Endothelial cell of umbilical vein (primary cell): ENCODE measurements around the gene CLRN3. TPM values are rescaled to one million over a fixed set of nuclear protein-coding genes. Genes with fewer than 3 reads are reported as not detected.

Experiments
- BruUV-seq: library from RNA; stranded (reverse); fragments of 400-500 nt; replicated peaks from 2 replicates; lab custom pipeline; 2021; lab: Mats Ljungman, UMichigan
- CTCF ChIA-PET: fragments of 300-600, 350-600 bp; sonication (Branson Sonifier 250); formaldehyde crosslinking; loops from one replicate; lab custom pipeline; 2021; ENCODE audit warnings: antibody characterized with exemption, inconsistent platforms; lab: Charles Lee
- POLR2A ChIA-PET: fragments of 300-600, 350-600 bp; sonication (Branson Sonifier 250); formaldehyde crosslinking; loops from one replicate; lab custom pipeline; 2021; ENCODE audit warnings: antibody characterized with exemption, inconsistent platforms; lab: Charles Lee
- DNase-seq: peaks from one replicate; pipeline ENCODE4 v3.0.0-alpha.2; 2011; ENCODE audit warnings: low read depth, low spot score
- FAIRE-seq: peaks from 2 replicates; lab custom pipeline; 2011; peaks lifted over from hg19 to GRCh38; lab: Jason Lieb, UNC
- H2AFZ ChIP-seq: 2 replicates; pipeline ENCODE4 v1.6.0; 2012; ENCODE audit warnings: low read depth, low read length, control low read depth, inconsistent platforms
- H3K27ac ChIP-seq: 2 replicates; pipeline ENCODE4 v1.5.1; 2011; ENCODE audit warnings: low read depth, mild to moderate bottlenecking, control low read depth, low read length, moderate library complexity; ENCODE audit not compliant: insufficient read depth
- H3K27me3 ChIP-seq, 2 experiments: 2 replicates each; pipeline versions ENCODE4 v1.6.0 to v1.6.1; 2011; ENCODE audit warnings: low read length in 2 of 2, mixed read lengths in 1 of 2; ENCODE audit not compliant: control insufficient read depth in 2 of 2, insufficient read depth in 2 of 2
- H3K36me3 ChIP-seq, 2 experiments: 2 replicates in 1 of 2; 3 replicates in 1 of 2; pipeline ENCODE4 v1.5.1; 2011; ENCODE audit warnings: low read length in 2 of 2, mild to moderate bottlenecking in 1 of 2, moderate library complexity in 1 of 2; ENCODE audit not compliant: control insufficient read depth in 2 of 2, insufficient read depth in 2 of 2; ENCODE audit errors: extremely low read depth in 1 of 2
- H3K4me1 ChIP-seq: 3 replicates; pipeline ENCODE4 v1.5.1; 2011; ENCODE audit warnings: mild to moderate bottlenecking, low read length; ENCODE audit not compliant: control insufficient read depth, insufficient read depth; ENCODE audit errors: extremely low read depth
- H3K4me2 ChIP-seq: 2 replicates; pipeline ENCODE4 v1.6.1; 2011; ENCODE audit warnings: low read length, control low read depth, mixed read lengths; ENCODE audit not compliant: insufficient read depth
- H3K4me3 ChIP-seq, 3 experiments: fragments of 200-600 bp in 1 of 3; sonication (generic), shearing (Covaris generic) in 1 of 3; replicated peaks in 1 of 3; 2 replicates each; pipeline ENCODE4 v1.5.1; 2011 to 2016; ENCODE audit warnings: control low read depth in 3 of 3, low read length in 3 of 3, mild to moderate bottlenecking in 2 of 3, inconsistent platforms in 1 of 3, low read depth in 1 of 3, moderate library complexity in 1 of 3; ENCODE audit not compliant: insufficient read depth in 1 of 3
- H3K79me2 ChIP-seq: 2 replicates; pipeline ENCODE4 v1.6.0; 2012; ENCODE audit warnings: low read length, inconsistent platforms; ENCODE audit not compliant: control insufficient read depth, insufficient read depth
- H3K9ac ChIP-seq: replicated peaks from 2 replicates; pipeline ENCODE3; 2011; ENCODE audit warnings: low read length, control low read depth; ENCODE audit not compliant: insufficient read depth; ENCODE audit errors: extremely low read depth
- H3K9me1 ChIP-seq: replicated peaks from 3 replicates; pipeline ENCODE4 v1.6.0; 2011; ENCODE audit warnings: mild to moderate bottlenecking, low read length; ENCODE audit not compliant: control insufficient read depth, insufficient read depth; ENCODE audit errors: extremely low read depth
- H3K9me3 ChIP-seq: replicated peaks from 2 replicates; pipeline ENCODE4 v1.5.1; 2012; ENCODE audit warnings: low read length, inconsistent platforms; ENCODE audit not compliant: control insufficient read depth, insufficient read depth
- H4K20me1 ChIP-seq: replicated peaks from 2 replicates; pipeline ENCODE3; 2011; ENCODE audit warnings: mild to moderate bottlenecking, low read length; ENCODE audit not compliant: control insufficient read depth, insufficient read depth; ENCODE audit errors: extremely low read depth
- FOS ChIP-seq: IDR thresholded peaks from 2 replicates; pipeline ENCODE4 v1.6.1; 2011; ENCODE audit warnings: mild to moderate bottlenecking, low read length, moderate library complexity, borderline replicate concordance; ENCODE audit not compliant: insufficient read depth
- dilution Hi-C: fragments of 300-500 bp; cut with MboI; formaldehyde crosslinking; loops from one replicate; pipeline ENCODE4 v1.15.0; 2019; ENCODE audit warnings: low sequenced_read_pairs; ENCODE audit not compliant: extremely low pct_ligation_motif_present
- intact Hi-C: fragments of 100-400 bp; cut with micrococcal nuclease; formaldehyde crosslinking; loops from one replicate; pipeline ENCODE4 v1.10.0; 2022
- polyA plus RNA-seq, 4 experiments: library from polyadenylated mRNA; depleted of rRNA in 3 of 4; stranded (reverse) in 3 of 4; unstranded in 1 of 4; fragments of >200 nt; gene quantifications; 2 replicates each; pipeline versions ENCODE4 v1.2.1 to v1.2.3, GENCODE V29; 2011 to 2012; ENCODE audit warnings: missing spikeins in 1 of 4
- total RNA-seq: library from RNA; stranded (reverse); gene quantifications from 2 replicates; pipeline ENCODE4 v1.2.3, GENCODE V29; 2021
- TF ChIP-seq, protein P1 (sequence below), 2 donors: IDR thresholded peaks; 1 replicate in 1 of 2; 2 replicates in 1 of 2; pipeline ENCODE4 v1.5.1; 2011; ENCODE audit warnings: low read length in 2 of 2, mild to moderate bottlenecking in 2 of 2, moderate library complexity in 2 of 2, control low read depth in 1 of 2, inconsistent platforms in 1 of 2, low read depth in 1 of 2; ENCODE audit not compliant: insufficient read depth in 1 of 2; ENCODE audit errors: extremely low read depth in 1 of 2

CLRN3 gene
- total and polyA plus RNA-seq, 2 donors (not counting 3 experiments of a cell fraction or from before 2014, with no cell fraction given): 0.07 TPM; not detected in 1

DNA sequence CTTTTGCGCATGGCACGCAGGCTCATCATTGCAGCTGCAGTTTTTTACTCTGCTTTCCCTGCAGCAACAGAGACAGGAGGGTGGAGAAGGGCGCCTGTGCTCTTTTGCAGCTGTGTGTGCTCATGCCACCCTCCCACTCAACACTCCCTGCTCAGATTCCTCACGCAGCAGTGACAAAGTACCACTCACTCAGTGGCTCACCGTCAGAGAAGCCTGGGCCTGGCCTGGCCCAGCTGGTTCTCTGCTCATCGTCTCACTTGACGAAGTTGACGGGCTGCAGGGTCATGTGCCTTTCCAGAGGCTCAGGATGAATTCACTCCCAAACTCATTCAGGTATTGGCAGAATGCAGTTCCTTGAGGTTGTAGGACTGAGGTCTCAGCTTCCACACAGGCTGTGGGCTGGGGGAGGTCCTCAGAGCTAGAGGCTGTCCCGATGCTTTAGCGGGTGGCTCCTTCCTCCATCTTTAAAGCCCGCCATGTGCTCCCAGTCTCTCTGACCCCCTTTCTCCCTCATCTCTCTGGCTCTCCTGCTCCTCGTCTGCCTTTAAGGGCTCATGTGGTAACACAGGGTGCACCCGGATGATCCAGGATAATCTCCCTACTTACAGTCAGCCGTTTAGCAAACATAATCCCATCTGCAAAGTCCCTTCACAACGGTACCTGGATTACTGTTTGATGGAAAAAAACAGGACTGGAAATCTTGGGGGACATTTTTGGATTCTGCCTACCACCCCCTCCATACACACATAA lies 40.0 kb upstream of the CLRN3 start:
- no peak for DNase-seq
- no peak overlapping the region for H3K4me3 ChIP-seq
- no peak overlapping the region for H3K4me2 ChIP-seq
- H3K27ac ChIP-seq: no peak overlapping the region
- peaks cover 2% of the 10 kb centered on the region for H3K79me2 ChIP-seq
- H3K36me3 ChIP-seq: peaks cover 0 to 13% of the 10 kb centered on the region in 2 experiments
- dilution Hi-C loops (no loop called here), intact Hi-C loops (no loop called here)
- no peaks in the 10 kb centered on the region for H3K9me1 ChIP-seq
- TF ChIP-seq, protein P1, sequence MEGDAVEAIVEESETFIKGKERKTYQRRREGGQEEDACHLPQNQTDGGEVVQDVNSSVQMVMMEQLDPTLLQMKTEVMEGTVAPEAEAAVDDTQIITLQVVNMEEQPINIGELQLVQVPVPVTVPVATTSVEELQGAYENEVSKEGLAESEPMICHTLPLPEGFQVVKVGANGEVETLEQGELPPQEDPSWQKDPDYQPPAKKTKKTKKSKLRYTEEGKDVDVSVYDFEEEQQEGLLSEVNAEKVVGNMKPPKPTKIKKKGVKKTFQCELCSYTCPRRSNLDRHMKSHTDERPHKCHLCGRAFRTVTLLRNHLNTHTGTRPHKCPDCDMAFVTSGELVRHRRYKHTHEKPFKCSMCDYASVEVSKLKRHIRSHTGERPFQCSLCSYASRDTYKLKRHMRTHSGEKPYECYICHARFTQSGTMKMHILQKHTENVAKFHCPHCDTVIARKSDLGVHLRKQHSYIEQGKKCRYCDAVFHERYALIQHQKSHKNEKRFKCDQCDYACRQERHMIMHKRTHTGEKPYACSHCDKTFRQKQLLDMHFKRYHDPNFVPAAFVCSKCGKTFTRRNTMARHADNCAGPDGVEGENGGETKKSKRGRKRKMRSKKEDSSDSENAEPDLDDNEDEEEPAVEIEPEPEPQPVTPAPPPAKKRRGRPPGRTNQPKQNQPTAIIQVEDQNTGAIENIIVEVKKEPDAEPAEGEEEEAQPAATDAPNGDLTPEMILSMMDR (IDR thresholded peaks at IDR 0.05; ENCODE audit: extremely low read depth in 1 of 2, insufficient read depth in 1 of 2, low read depth in 1 of 2, low read length in 2 of 2): no peak
- no peak for TF ChIP-seq FOS
- no peak for FAIRE-seq
- H3K9ac ChIP-seq: no peak overlapping the region
- POLR2A ChIA-PET: no interaction called here
- no TSS peak for BruUV-seq
- H3K4me1 ChIP-seq: peaks cover 15% of the 10 kb centered on the region
- no peaks in the 10 kb centered on the region for H3K9me3 ChIP-seq
- no peak overlapping the region for H2AFZ ChIP-seq
- CTCF ChIA-PET: no interaction called here
- H3K27me3 ChIP-seq: no peaks in the 10 kb centered on the region
- H4K20me1 ChIP-seq: no peaks in the 10 kb centered on the region
